Glutamatergic neuron (in vitro differentiated cells): ENCODE measurements around the gene ACSL5. TPM values are rescaled to one million over a fixed set of nuclear protein-coding genes. Genes with fewer than 3 reads are reported as not detected.

Experiments
- DNase-seq: peaks from one replicate; pipeline ENCODE4 v3.0.0; 2022
- H3K27ac Mint-ChIP-seq: one replicate; pipeline ENCODE4 v1.8.0; 2020; ENCODE audit warnings: mild to moderate bottlenecking, mixed read lengths, inconsistent platforms; ENCODE audit not compliant: unreplicated experiment
- H3K27me3 Mint-ChIP-seq: one replicate; pipeline ENCODE4 v1.8.0; 2020; ENCODE audit warnings: mild to moderate bottlenecking, moderate library complexity, mixed read lengths, inconsistent platforms; ENCODE audit not compliant: unreplicated experiment
- H3K36me3 Mint-ChIP-seq: one replicate; pipeline ENCODE4 v1.8.0; 2020; ENCODE audit warnings: mild to moderate bottlenecking, mixed read lengths, inconsistent platforms; ENCODE audit not compliant: unreplicated experiment
- H3K4me1 Mint-ChIP-seq: one replicate; pipeline ENCODE4 v1.8.0; 2020; ENCODE audit warnings: mild to moderate bottlenecking, low read depth, mixed read lengths, inconsistent platforms; ENCODE audit not compliant: unreplicated experiment
- H3K4me3 Mint-ChIP-seq: one replicate; pipeline ENCODE4 v1.8.0; 2020; ENCODE audit warnings: mild to moderate bottlenecking, mixed read lengths, inconsistent platforms; ENCODE audit not compliant: unreplicated experiment
- H3K9me3 Mint-ChIP-seq: one replicate; pipeline ENCODE4 v1.8.0; 2020; ENCODE audit warnings: mild to moderate bottlenecking, moderate library complexity, mixed read lengths, inconsistent platforms; ENCODE audit not compliant: unreplicated experiment
- CTCF ChIP-seq: fragments of 200-600 bp; sonication (generic); IDR thresholded peaks from one replicate; pipeline ENCODE4 v1.5.0; 2021; ENCODE audit not compliant: partially characterized antibody, unreplicated experiment
- total RNA-seq: library from RNA; stranded (reverse); fragmentation: NEBNext Ultra II Directional; extraction: Animal tissue kit (Norgen Biotek cat#: 25700); gene quantifications from one replicate; pipeline ENCODE4 v1.2.1, GENCODE V29; 2021; ENCODE audit not compliant: unreplicated experiment

ACSL5 gene
- total RNA-seq, 1 donor from 2014 or later = not detected

DNA sequence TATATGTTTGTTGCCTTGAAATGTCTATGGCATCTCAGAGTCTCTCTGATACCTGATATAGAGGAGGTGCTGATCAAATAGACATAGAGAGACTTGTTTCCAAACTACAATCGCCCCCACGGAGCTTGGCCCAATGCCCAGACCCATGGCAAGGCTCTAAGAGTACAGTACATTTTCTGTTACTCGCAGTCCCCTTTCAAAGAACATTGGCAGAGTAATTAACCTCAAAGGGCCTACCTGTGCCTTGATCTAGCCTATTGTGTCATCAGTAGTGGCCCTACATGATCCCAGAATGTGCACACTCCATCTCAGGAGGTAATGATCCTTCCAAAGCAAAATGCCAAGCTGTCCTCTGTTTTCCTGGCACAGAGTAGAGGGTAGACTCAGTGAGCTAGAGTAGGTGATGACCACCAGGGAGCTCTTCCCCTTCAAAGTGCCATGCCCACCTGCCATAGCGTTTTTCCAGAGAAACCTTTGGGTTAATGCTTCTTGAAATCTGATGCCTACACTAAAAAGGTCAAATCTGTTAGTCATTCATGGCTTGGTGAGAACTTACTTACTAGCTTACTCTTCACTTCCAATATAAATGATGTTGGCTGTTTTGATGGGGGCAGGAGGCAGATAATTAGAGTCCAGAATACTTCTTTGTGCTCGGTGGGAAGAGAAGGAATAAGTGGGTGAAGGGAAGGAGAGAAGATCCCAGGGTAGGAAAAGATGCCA, 41.2 kb upstream of the ACSL5 start:
- H3K27me3 Mint-ChIP-seq = no peaks in the 10 kb centered on the region
- no peak overlapping the region for H3K27ac Mint-ChIP-seq
- no peak overlapping the region for H3K4me3 Mint-ChIP-seq
- no peak for TF ChIP-seq CTCF
- DNase-seq = no peak
- no peaks in the 10 kb centered on the region for H3K36me3 Mint-ChIP-seq
- H3K4me1 Mint-ChIP-seq = peaks cover 4% of the 10 kb centered on the region
- no peaks in the 10 kb centered on the region for H3K9me3 Mint-ChIP-seq

GRCh38 chr10:112333452-112333851, 40.5 kb upstream of the ACSL5 start:
- Mint-ChIP-seq H3K4me1 (peaks cover 2% of the 10 kb centered on the region), H3K4me3 (no peak overlapping the region), H3K27me3 (no peaks in the 10 kb centered on the region), H3K9me3 (no peaks in the 10 kb centered on the region), H3K36me3 (no peaks in the 10 kb centered on the region), H3K27ac (no peak overlapping the region)
- no peak for TF ChIP-seq CTCF
- DNase-seq = no peak

DNA sequence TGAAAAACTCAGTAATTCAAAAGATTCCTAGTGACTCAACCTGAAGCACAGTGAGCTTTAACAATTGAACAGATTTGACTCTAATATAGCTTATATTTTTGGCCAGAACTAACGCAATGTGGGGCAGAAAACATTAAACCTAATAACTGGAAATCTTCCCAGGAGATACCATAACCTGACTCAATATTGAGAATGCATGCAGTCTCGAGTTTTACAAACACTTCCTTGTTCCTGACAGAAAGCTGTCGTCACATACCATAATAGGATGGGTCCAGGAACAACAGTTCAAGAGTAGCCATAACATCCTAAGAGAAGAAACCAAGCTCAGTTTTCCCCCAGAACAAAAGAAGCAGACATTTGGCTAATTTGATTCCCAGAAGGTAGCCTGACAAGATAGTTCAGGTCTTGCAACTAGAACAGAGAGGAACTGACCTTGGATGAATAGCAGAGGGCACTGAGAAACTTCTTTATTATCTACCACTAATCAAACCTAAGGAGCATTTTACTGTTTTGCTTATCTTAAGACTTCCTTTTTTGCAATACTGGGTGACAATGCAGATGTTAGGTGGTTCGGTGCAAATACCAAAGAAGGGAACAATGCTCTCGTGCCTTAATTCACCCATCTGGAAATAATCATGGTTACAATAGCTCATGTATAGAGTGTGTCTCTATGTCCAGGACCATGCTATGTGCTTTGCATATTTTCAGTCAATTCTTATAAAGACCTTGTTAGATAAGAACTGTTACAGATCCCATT, 38.6 kb upstream of the ACSL5 start:
- Mint-ChIP-seq H3K27me3 (peaks cover 2% of the 10 kb centered on the region), H3K27ac (no peak overlapping the region), H3K36me3 (no peaks in the 10 kb centered on the region), H3K4me1 (no peaks in the 10 kb centered on the region), H3K9me3 (no peaks in the 10 kb centered on the region), H3K4me3 (no peak overlapping the region)
- TF ChIP-seq CTCF = no peak
- DNase-seq = no peak

GRCh38 chr10:112335868-112336265, 38.0 kb upstream of the ACSL5 start:
- H3K4me3 Mint-ChIP-seq = no peak overlapping the region
- no peaks in the 10 kb centered on the region for H3K36me3 Mint-ChIP-seq
- H3K27ac Mint-ChIP-seq = no peak overlapping the region

More at GRCh38 chr10:112335868-112336265, 38.0 kb upstream of the ACSL5 start:
- TF ChIP-seq CTCF = no peak
- Mint-ChIP-seq H3K4me1 (peaks cover 2% of the 10 kb centered on the region), H3K9me3 (no peaks in the 10 kb centered on the region), H3K27me3 (peaks cover 2% of the 10 kb centered on the region)
- DNase-seq = no peak
